Kidney tubule cell (primary cell): ENCODE results near the gene BPIFB6.
"Not testable (repeated sequence)": the region's sequence is repeated elsewhere in the genome, so short reads cannot be mapped to it uniquely, and the experiment has no call there.

Experiments
- DNase-seq: peaks from one replicate; pipeline ENCODE4 v3.0.0-alpha.2; 2018; ENCODE audit warnings: low spot score

BPIFB6 gene

DNA sequence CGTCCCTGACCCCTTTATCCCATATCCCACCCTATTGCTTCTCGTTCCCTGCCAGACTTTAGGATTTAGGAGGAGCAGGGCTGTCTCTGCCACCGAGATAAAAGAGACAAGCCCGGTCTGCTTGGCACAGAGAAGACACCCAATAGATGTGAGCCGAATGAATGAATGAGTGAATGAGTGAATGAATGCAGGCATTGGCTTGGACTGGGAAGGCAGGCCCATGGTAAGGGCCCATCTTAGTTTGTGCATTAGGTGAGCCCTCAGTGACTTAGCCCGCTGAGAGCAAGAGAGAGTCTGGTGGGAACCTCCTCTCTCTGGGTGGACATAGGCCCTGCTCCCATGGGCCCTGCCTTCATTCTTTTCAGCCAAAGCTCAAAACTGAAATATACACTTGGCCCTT, 879 bp upstream of the BPIFB6 start:
- no peak for DNase-seq

DNA sequence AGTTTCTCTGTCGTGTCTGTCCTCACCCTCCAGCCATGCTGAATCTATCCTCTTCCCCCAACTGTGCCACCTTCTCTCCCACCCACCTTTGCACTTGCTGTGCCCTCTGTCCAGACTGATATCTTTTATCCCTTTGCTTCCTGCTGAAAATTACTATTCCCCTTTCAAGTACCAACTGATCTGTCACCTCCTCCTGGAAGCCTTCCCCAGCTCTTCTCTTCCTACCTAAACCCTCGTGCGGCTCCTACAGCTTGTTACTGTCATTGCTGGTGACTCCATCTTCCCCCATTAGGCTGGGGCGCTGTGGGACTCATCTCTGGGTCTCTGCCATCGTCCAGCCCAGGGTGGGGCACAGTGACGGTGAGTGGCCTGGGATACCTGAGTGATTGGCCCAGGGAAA, 1.1 kb downstream of the BPIFB6 start:
- DNase-seq: no peak

DNA sequence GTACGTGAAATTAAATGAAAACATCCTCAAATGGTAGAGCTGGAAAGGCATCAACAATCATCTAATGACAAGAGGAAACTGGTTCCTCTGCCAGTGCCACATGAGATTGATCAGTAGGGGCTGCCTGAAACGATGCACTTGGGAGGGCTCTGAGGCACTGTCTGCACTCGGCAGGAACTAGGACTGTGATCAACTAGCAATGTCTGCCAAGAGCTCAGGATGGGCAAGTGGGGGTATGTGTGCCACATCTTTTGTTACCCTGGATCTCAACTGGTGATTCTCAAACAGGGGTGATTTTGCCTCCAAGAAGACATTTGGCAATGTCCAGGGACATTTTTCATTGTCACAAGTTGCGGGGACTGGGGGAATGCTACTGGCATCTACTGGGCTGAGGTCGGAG, 1.9 kb downstream of the BPIFB6 start:
- DNase-seq: no peak

DNA sequence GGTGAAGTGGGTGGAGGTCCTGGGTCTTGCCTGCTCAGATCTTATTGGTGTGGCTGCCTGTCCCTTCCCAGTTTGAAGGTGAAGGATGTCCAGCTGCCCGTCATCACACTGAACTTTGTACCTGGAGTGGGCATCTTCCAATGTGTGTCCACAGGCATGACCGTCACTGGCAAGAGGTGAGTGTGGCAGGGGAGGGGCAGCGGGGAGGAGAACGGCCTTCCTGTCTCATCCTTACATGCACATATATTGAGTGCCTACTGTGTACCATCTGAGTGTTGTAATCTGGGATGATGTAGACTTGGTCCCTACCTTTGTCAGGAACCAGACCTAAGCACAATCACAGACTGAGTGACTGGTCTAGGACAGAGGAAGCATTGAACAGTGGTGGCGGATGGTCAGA, 2.7 kb downstream of the BPIFB6 start:
- DNase-seq: no peak

DNA sequence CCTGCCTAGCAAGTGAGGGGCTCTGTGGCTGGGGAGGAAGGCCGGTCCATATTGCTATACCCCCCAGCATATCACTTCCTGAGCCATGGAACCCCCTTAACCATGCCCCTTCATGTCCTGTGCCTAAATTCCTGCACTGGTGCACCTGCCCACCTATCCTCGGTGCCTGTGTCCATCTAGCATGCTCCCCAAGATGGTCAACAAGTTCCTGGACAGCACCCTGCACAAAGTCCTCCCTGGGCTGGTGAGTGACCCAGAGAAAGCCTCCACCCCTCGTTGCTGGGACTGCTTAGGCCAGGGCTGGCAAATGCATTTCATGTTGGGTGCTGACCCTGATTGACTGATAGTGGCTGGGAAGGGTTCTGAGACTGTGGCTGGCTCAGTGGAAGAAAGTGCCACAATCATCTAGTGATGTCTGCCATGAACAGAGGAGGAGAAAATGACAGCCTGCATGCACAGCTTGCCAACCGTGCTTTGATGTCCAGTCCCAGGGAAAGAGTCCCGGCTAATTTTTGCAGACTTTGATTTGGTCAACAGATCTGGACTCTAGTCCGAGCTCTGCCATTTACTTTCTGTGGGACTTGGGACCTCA, 3.5 kb downstream of the BPIFB6 start:
- DNase-seq: no peak

DNA sequence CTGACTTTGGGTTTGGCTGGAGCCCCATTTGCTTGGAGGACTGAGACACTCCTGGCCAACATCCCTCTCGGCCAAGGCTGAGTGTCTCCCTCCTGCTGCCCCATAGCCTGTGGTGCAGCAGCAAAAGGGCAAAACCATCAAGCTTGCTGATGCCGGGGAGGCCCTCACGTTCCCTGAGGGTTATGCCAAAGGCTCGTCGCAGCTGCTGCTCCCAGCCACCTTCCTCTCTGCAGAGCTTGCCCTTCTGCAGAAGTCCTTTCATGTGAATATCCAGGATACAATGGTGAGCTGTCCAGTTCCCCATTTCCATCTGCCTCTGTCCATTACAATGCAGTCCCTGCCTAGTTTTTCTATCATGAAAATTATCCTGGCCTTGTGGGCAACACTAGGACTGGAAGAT, 6.0 kb downstream of the BPIFB6 start:
- DNase-seq: no peak

- DNase-seq: no peak
Measured at GRCh38 chr20:33038243-33038642, 6.8 kb downstream of the BPIFB6 start.

GRCh38 chr20:33042430-33042829, 11.0 kb downstream of the BPIFB6 start:
- no peak for DNase-seq

GRCh38 chr20:33042983-33043730, 11.7 kb downstream of the BPIFB6 start:
- no peak for DNase-seq

DNA sequence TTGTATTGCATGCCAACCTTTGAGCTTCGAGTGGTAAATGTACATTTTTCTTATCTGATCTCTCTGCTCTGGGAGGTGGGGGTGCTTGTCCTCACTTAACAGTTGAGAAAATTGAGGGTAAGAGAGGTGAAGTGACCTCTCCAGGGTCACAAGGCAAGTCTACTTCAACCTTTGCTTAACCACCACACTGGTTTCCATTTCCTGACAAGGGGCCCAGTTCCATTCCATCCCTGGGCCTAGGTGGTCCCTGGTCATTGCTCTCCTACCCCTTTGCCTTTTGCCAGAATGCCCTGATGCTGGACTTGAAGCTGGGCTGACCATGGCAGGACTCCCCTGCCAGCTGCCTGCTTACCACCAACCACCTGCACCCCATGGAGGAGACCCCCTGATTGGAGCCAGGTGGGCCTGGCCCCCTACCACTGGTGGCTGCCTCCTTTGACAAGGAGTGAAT, 12.3 kb downstream of the BPIFB6 start:
- no peak for DNase-seq

DNA sequence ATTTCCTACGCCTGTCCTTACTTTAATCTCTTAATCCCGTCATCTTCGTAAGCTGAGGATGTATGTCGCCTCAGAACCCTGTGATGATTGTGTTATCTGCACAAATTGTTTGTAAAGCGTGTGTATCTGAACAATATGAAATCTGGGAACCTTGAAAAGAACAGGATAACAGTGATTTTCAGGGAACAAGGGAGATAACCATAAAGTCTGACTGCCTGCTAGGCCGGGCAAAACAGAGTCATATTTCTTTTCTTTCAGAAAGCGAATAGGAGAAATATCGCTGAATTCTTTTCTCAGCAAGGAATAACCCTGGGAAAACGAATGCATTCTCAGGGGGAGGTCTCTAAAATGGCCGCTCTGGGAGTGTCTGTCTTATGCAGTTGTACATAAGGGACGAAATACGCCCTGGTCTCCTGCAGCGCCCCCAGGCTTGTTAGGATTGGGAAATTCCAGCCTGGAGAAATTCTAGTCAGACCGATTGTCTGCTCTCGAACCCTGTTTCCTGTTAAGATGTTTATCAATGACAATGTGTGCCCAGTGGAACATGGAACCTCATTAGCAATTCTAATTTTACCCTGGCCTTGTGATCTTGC, 13.8 kb downstream of the BPIFB6 start:
- DNase-seq: not testable (repeated sequence)

DNA sequence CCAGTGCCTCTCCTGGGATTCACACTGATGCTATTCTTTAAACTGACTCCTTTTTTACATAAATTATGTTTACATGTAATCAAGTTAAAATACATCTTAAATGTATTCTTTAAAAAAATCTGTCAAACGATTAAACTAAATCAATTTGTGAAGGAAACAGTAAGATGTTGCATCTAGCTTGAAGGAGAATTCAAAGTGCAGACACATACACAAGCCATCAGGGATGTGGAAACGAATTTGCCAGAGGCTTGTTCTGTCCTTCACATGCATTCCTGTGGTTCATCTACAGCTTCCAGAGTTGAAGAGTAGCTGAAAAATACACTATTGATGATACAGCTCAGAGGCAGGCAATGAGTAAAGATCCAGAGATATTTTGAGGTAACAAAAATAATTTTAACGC, 15.0 kb downstream of the BPIFB6 start:
- DNase-seq: no peak

DNA sequence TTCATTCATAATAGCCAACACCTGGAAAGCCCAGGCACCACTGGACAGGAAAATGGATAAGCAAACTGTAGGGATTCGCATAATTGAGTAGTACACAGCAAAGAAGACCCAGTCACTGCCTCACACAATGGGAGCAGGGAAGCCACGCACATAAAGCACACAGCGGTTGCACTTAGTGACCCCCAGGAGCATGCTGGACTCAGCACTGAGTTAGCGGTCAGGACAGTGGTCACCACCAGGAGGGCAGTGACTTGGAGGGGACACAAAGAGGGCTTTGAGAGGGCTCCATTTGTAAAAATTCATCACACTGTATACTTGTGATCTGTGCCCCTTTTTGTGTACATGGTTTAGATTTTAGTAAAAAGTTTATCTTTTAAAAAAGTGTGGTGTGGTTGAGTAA, 19.9 kb downstream of the BPIFB6 start:
- no peak for DNase-seq

DNA sequence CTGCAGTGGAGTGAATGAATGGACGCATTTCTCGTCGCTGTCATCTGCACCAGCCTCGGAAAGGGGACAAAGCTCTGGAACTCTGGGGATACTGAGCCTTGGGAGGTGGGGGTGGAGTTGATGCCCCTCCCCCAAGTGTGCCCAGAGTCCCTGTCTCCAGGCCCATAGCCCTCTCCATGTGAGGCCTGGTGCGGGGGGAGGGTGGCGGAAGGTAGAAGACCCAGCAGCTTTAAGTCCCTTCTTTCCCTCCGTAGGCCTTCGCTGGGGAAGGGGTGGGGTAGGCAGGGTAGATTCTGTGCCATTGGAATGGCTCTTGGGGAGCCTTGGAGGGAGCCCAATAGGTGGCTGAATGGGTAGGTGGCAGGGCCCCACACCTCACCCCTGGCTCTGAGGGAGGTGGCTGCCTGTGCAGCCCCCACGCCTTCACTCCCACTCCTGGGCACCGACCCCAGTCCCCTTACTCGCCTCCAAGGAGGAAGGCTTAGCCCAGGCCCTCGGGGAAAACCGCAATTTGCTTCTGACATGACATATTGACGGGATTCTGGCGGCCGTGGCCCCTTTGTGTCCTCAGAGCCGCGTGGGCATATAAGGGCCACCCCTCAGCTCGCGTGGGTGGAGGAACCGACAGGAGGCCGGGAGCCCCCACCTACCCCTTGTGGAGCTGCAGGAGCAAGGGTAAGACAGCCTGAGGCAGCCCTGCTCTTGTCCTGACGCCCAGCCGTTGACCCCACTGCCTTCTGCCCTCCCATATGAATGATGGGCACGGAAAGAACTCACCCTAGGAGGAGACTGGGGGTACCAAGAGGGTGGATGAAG, 22.1 kb downstream of the BPIFB6 start, which contains the start of gene BPIFB3:
BPIFB3 (plus strand) TSS at position 613 of the 816 bp plus-strand sequence. CDS start 1,533 bp downstream, outside the sequence.
- no peak for DNase-seq

DNA sequence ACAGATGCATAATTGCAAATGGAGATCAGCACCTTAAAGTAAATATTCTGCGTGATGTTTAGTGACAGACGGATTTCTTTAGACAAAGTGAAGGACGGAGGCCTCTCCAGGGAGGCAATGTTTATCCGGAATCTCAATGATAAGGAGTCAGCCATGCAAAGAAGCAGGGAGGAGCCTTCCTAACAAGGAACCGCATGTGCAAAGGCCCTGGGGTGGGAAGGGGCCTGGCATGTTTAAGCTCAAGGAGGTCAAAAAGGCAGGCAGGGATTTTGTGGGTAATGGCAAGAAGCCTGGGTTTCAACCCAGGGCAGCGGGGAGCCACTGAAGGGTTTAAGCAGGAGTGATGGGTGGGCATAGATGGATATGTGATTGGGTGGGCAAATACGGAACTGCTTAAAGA, 22.9 kb downstream of the BPIFB6 start:
- no peak for DNase-seq

- DNase-seq: no peak
Measured at GRCh38 chr20:33054791-33055190, 23.3 kb downstream of the BPIFB6 start.

DNA sequence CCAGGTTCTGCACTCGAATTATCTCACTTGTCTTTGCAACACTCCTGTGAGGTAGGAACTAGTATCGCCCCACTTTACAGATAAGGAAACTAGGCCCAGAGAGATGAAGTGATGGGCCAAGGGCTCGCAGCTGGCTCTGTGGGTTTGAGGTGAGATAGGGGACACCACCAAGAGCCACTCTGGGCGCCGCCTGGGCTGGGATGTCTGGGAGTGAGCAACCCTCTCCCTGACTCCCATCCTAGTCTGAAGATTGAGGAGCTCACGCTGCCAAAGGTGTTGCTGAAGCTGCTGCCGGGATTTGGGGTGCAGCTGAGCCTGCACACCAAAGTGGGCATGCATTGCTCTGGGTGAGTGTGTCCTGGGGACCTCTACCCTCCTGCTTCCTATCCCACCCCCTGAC, 27.7 kb downstream of the BPIFB6 start:
- no peak for DNase-seq

DNA sequence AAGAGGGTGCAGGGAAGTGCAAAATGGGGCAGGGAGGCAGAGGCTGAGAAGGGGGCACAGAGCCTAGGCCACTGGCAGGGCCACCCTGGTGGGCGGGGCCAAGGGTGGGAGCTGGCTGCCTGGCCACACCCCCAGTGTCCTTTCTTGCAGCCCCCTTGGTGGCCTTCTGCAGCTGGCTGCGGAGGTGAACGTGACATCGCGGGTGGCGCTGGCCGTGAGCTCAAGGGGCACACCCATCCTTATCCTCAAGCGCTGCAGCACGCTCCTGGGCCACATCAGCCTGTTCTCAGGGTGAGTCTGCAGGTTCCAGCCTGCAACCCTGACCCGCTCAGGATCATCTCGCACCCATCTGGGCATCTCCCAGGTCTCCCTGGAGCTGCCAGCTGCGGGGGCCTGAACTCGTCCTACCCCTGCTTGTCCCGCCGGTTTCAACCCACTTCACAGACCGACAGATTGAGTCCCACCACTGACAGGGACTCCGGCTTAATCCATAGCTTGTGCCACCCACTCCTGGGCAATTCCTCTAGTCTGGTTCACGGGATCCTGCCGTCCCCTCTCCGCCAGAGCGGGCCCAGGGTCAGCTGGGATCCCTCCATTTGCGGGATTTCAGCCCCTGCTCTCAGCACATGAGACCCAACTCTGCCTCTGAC, 28.4 kb downstream of the BPIFB6 start:
- no peak for DNase-seq

DNA sequence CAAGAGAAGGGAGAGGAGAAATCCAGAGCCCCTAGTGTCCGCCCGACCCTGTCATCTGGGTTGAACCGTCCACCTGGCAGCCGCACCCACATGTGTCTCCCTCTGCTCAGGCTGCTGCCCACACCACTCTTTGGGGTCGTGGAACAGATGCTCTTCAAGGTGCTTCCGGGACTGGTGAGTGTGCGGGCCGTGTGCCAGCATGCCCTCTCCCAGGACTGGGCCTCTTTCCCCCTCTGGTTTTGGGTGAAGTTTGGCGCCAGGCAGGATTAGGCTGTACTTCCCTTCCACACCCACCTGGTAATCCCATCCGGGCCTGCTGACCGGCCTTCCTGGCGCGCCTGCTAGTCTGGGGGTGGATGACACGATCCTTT, 30.2 kb downstream of the BPIFB6 start:
- DNase-seq: no peak

DNA sequence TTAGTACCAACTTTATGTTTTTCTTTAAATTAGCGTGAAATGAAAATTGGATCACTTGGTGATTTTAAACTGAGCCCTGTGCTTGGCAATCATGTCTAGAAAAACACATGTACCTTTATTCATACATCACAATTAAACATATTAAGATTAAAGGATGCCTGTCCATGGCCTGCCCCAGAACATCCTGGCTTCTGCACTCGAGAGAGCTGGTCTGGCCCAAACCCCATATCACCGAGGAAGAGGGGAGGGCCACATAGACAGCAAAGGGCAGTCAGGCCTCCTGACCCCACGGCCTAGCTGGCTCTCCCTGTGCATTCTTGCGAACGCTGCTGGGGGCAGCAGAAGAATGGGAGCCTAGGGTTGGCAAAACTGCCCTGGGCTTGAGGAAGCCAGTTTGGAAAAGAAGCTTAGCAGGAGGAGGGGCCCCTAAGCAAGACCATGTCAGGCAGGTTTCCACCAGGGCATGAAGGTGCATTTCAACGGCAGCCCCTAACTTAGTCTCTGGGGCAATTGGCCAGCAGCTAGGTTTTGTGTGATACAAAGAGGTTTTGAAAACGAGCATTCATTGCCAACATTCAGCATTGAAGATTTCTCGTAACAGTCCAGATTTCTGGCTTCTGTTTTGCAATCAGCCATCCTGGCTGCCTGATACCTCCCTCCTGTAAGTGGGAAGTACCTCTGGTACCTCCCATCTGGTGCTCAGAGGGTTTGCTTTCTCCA, 30.8 kb downstream of the BPIFB6 start:
- DNase-seq: no peak

DNA sequence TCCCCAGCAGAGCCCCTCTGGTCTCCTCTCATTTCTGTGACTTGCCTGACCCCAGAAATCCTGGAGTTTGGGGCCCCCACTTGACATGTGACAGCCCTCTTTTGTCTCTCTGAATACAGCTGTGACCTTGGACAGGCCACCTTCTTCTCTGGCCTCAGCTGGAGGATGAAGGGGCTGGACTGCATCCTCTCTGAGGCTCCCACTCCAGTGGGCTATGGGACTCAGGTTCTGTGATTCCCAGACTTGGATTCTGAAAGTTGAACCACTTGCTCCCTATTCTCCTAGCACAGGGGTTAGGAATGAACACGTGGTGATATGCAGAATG, 31.3 kb downstream of the BPIFB6 start:
- DNase-seq: no peak

GRCh38 chr20:33063271-33063670, 31.8 kb downstream of the BPIFB6 start:
- DNase-seq: no peak
